Measurements from ENCODE around the gene MDK. TPM values are rescaled to one million over a fixed set of nuclear protein-coding genes. Genes with fewer than 3 reads are reported as not detected.
"Not testable (repeated sequence)": the region's sequence is repeated elsewhere in the genome, so short reads cannot be mapped to it uniquely, and the experiment has no call there.

MDK gene
- total RNA-seq, 1 donor from 2014 or later: 0.55 TPM

GRCh38 chr11:46376258-46377050, 5.0 kb upstream of the MDK start:
- H3K36me3 Mint-ChIP-seq (ENCODE audit: low read depth): peaks cover 48% of the 10 kb centered on the region
- intact Hi-C loops (cut with micrococcal nuclease): no loop called here
- no peak overlapping the region for H3K4me3 Mint-ChIP-seq
- no peaks in the 10 kb centered on the region for H3K27me3 Mint-ChIP-seq
- H3K9me3 Mint-ChIP-seq: no peaks in the 10 kb centered on the region
- CTCF ChIA-PET: no interaction called here
- POLR2A ChIA-PET: no interaction called here
- DNase-seq: no peak
- no peak for TF ChIP-seq CTCF (IDR thresholded peaks at IDR 0.05)
- H3K27ac Mint-ChIP-seq: no peak overlapping the region
- ATAC-seq (ENCODE audit: low read depth): no peak
- H3K4me1 Mint-ChIP-seq: peaks cover 4% of the 10 kb centered on the region

GRCh38 chr11:46377290-46377689, 4.2 kb upstream of the MDK start:
- POLR2A ChIA-PET: no interaction called here
- CTCF ChIA-PET: interaction anchor here (1.1 kb wide), 1 partner anchor 9 kb away, joined by 3 read pairs; no protein-coding TSS in a partner anchor
- no peak for TF ChIP-seq CTCF (IDR thresholded peaks at IDR 0.05)
- peaks cover 42% of the 10 kb centered on the region for H3K36me3 Mint-ChIP-seq (ENCODE audit: low read depth)
- H3K4me1 Mint-ChIP-seq: peaks cover 8% of the 10 kb centered on the region
- peaks cover 2% of the 10 kb centered on the region for H3K27me3 Mint-ChIP-seq
- no peak overlapping the region for H3K27ac Mint-ChIP-seq
- DNase-seq (no peak), ATAC-seq (ENCODE audit: low read depth) (no peak)
- H3K4me3 Mint-ChIP-seq: no peak overlapping the region
- intact Hi-C loops (cut with micrococcal nuclease): no loop called here
- no peaks in the 10 kb centered on the region for H3K9me3 Mint-ChIP-seq

GRCh38 chr11:46377831-46378230, 3.6 kb upstream of the MDK start:
- no peak for TF ChIP-seq CTCF (IDR thresholded peaks at IDR 0.05)
- ATAC-seq (ENCODE audit: low read depth) (no peak), DNase-seq (no peak)
- Mint-ChIP-seq H3K4me3 (no peak overlapping the region), H3K27me3 (peaks cover 2% of the 10 kb centered on the region), H3K9me3 (no peaks in the 10 kb centered on the region), H3K27ac (no peak overlapping the region), H3K4me1 (peaks cover 8% of the 10 kb centered on the region), H3K36me3 (ENCODE audit: low read depth) (peaks cover 37% of the 10 kb centered on the region)
- POLR2A ChIA-PET: no interaction called here
- intact Hi-C loops (cut with micrococcal nuclease): no loop called here
- CTCF ChIA-PET: interaction anchor here (1.1 to 1.2 kb wide), 2 partner anchors 9 to 10 kb away, joined by 3 read pairs; no protein-coding TSS in a partner anchor

GRCh38 chr11:46378296-46378695, 3.2 kb upstream of the MDK start:
- peaks cover 3% of the 10 kb centered on the region for H3K27me3 Mint-ChIP-seq
- no peaks in the 10 kb centered on the region for H3K9me3 Mint-ChIP-seq
- no peak overlapping the region for H3K4me3 Mint-ChIP-seq
- CTCF ChIA-PET: interaction anchor here (1.1 to 1.2 kb wide), 2 partner anchors 10 kb away, joined by 3 read pairs; no protein-coding TSS in a partner anchor
- no peak for DNase-seq
- intact Hi-C loops (cut with micrococcal nuclease): no loop called here
- H3K27ac Mint-ChIP-seq: no peak overlapping the region
- peaks cover 37% of the 10 kb centered on the region for H3K36me3 Mint-ChIP-seq (ENCODE audit: low read depth)
- no peak for TF ChIP-seq CTCF (IDR thresholded peaks at IDR 0.05)
- POLR2A ChIA-PET: no interaction called here
- no peak for ATAC-seq (ENCODE audit: low read depth)
- H3K4me1 Mint-ChIP-seq: peaks cover 8% of the 10 kb centered on the region

GRCh38 chr11:46378811-46379481, 2.5 kb upstream of the MDK start:
- intact Hi-C loops (cut with micrococcal nuclease): no loop called here
- H3K36me3 Mint-ChIP-seq (ENCODE audit: low read depth): peaks cover 33% of the 10 kb centered on the region
- DNase-seq (no peak), ATAC-seq (ENCODE audit: low read depth) (no peak)
- H3K4me1 Mint-ChIP-seq: peaks cover 8% of the 10 kb centered on the region
- peak overlapping the region; percentile 19 for H3K4me3 Mint-ChIP-seq
- H3K27ac Mint-ChIP-seq: no peak overlapping the region
- ChIA-PET POLR2A (no interaction called here), CTCF (interaction anchor here (1.2 kb wide), 1 partner anchor 11 kb away, joined by 3 read pairs; no protein-coding TSS in a partner anchor)
- no peak for TF ChIP-seq CTCF (IDR thresholded peaks at IDR 0.05)
- H3K9me3 Mint-ChIP-seq: no peaks in the 10 kb centered on the region
- peaks cover 10% of the 10 kb centered on the region for H3K27me3 Mint-ChIP-seq

- H3K4me1 Mint-ChIP-seq; H3K9me3 Mint-ChIP-seq; CTCF ChIA-PET; DNase-seq; ATAC-seq (ENCODE audit: low read depth); POLR2A ChIA-PET; H3K27ac Mint-ChIP-seq: not testable (repeated sequence)
- Mint-ChIP-seq H3K27me3 (peaks cover 16% of the 10 kb centered on the region), H3K36me3 (ENCODE audit: low read depth) (peaks cover 27% of the 10 kb centered on the region), H3K4me3 (peak overlapping the region; percentile 53)
- intact Hi-C loops (cut with micrococcal nuclease): loop anchor here (5.0 kb wide), 1 partner anchor 32 kb away; the partner anchor contains the start of gene DGKZ
Observed at GRCh38 chr11:46379482-46380293, 1.8 kb upstream of the MDK start.
